Gastrocnemius medialis (tissue), 4 donors: ENCODE data around the gene NUDT4.

Experiments
- POLR2A ChIP-seq, 2 donors: fragments of 450-650 bp; IDR thresholded peaks; one replicate each; pipeline ENCODE4 v1.6.1; 2017; ENCODE audit warnings: antibody characterized with exemption in 2 of 2, mild to moderate bottlenecking in 2 of 2, moderate library complexity in 2 of 2
- TF ChIP-seq, protein P1 (sequence below), 5 experiments: fragments of 450-650 bp in 3 of 5; fragments of 200-600 bp in 2 of 5; sonication (generic) in 2 of 5; IDR thresholded peaks in 4 of 5; conservative IDR thresholded peaks in 1 of 5; 1 replicate in 4 of 5; 2 replicates in 1 of 5; pipeline ENCODE4 v1.5.1; 2016 to 2019; ENCODE audit warnings: antibody characterized with exemption in 5 of 5, mild to moderate bottlenecking in 3 of 5, moderate library complexity in 3 of 5

DNA sequence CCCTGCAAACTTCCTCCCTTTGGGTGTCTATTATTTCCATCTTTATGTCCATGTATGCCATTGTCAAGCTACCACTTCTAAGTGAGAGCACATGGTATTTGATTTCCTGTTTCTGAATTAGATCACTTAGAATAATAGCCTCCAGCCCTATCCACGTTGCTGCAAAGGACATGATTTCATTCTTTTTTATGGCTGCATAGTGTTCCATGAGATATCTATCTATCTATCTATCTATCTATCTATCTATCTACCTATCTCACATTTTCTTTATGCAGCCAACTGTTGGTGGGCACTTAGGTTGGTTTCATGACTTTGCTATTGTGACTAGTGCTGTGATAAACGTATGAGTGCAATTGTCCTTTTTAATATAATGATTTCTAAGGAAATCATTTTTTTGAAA, 78.4 kb downstream of the NUDT4 start:
- TF ChIP-seq POLR2A (IDR thresholded peaks at IDR 0.05) = no peak
- TF ChIP-seq, protein P1, sequence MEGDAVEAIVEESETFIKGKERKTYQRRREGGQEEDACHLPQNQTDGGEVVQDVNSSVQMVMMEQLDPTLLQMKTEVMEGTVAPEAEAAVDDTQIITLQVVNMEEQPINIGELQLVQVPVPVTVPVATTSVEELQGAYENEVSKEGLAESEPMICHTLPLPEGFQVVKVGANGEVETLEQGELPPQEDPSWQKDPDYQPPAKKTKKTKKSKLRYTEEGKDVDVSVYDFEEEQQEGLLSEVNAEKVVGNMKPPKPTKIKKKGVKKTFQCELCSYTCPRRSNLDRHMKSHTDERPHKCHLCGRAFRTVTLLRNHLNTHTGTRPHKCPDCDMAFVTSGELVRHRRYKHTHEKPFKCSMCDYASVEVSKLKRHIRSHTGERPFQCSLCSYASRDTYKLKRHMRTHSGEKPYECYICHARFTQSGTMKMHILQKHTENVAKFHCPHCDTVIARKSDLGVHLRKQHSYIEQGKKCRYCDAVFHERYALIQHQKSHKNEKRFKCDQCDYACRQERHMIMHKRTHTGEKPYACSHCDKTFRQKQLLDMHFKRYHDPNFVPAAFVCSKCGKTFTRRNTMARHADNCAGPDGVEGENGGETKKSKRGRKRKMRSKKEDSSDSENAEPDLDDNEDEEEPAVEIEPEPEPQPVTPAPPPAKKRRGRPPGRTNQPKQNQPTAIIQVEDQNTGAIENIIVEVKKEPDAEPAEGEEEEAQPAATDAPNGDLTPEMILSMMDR (IDR thresholded peaks at IDR 0.05 in 4 of 5, conservative IDR thresholded peaks at IDR 0.05 in 1 of 5) = no peak
